HEK293 (cell line): Measurements from ENCODE around the gene UBE2G2.

Experiments
- CTCF ChIA-PET: fragments of 350-600 bp; formaldehyde crosslinking; extraction: SDS; loops from one replicate; lab custom pipeline; 2021; ENCODE audit warnings: antibody characterized with exemption; lab: Yijun Ruan, JAX
- POLR2A ChIA-PET: fragments of 300-600 bp; formaldehyde crosslinking; extraction: SDS; loops from one replicate; lab custom pipeline; 2020; ENCODE audit warnings: antibody characterized with exemption, inconsistent platforms; lab: Yijun Ruan, JAX
- H3K27ac ChIP-seq: fragments of 200-500 bp; sonication (Bioruptor generic); 2 replicates; pipeline ENCODE4 v1.5.1; 2014; ENCODE audit warnings: low read depth, low read length, control low read depth, inconsistent platforms; ENCODE audit errors: extremely low read depth
- H3K36me3 ChIP-seq, 2 experiments: fragments of 200-500 bp in 1 of 2; sonication (Bioruptor generic) in 1 of 2; 1 replicate in 1 of 2; 2 replicates in 1 of 2; pipeline ENCODE4 v1.5.1; 2014 to 2017; ENCODE audit warnings: inconsistent platforms in 2 of 2, low read length in 2 of 2; ENCODE audit not compliant: control insufficient read depth in 2 of 2, insufficient read depth in 1 of 2
- H3K4me1 ChIP-seq: fragments of 200-500 bp; sonication (Bioruptor generic); 2 replicates; pipeline ENCODE4 v1.5.1; 2014; ENCODE audit warnings: mild to moderate bottlenecking, low read length, inconsistent platforms; ENCODE audit not compliant: control insufficient read depth, insufficient read depth
- H3K4me3 ChIP-seq: 2 replicates; pipeline ENCODE4 v1.5.1; 2011; ENCODE audit warnings: low read depth, mild to moderate bottlenecking, control low read depth, low read length, moderate library complexity
- H3K9me3 ChIP-seq: fragments of 200-500 bp; sonication (Bioruptor generic); 2 replicates; pipeline ENCODE4 v1.5.1; 2014; ENCODE audit warnings: low read depth, low read length, inconsistent platforms; ENCODE audit not compliant: control insufficient read depth, insufficient read depth
- EGR2 ChIP-seq: fragments of 450-650 bp; formaldehyde crosslinking; IDR thresholded peaks from 2 replicates; pipeline ENCODE4 v1.5.1; 2016; ENCODE audit warnings: low read depth, missing biosample characterization, missing genetic modification characterization
- GLIS1 ChIP-seq: fragments of 450-650 bp; formaldehyde crosslinking; IDR thresholded peaks from 2 replicates; pipeline ENCODE4 v1.5.1; 2016; ENCODE audit warnings: missing biosample characterization, missing genetic modification characterization
- GLIS2 ChIP-seq: fragments of 450-650 bp; formaldehyde crosslinking; IDR thresholded peaks from 2 replicates; pipeline ENCODE4 v1.5.1; 2016; ENCODE audit warnings: missing biosample characterization, missing genetic modification characterization
- IKZF3 ChIP-seq: fragments of 450-650 bp; IDR thresholded peaks from 2 replicates; pipeline ENCODE4 v1.5.0; 2018; ENCODE audit warnings: missing biosample characterization, mild to moderate bottlenecking, missing genetic modification characterization, moderate library complexity
- PRDM10 ChIP-seq: fragments of 450-650 bp; formaldehyde crosslinking; IDR thresholded peaks from 2 replicates; pipeline ENCODE4 v1.5.1; 2016; ENCODE audit warnings: missing biosample characterization, missing genetic modification characterization
- SALL2 ChIP-seq: fragments of 450-650 bp; formaldehyde crosslinking; IDR thresholded peaks from 2 replicates; pipeline ENCODE4 v1.5.0; 2017; ENCODE audit warnings: missing biosample characterization, mild to moderate bottlenecking, missing genetic modification characterization, borderline replicate concordance
- ZFHX2 ChIP-seq: fragments of 450-650 bp; formaldehyde crosslinking; conservative IDR thresholded peaks from 2 replicates; pipeline ENCODE4 v1.5.1; 2016; ENCODE audit warnings: missing biosample characterization, missing genetic modification characterization
- ZNF112 ChIP-seq: fragments of 450-650 bp; formaldehyde crosslinking; IDR thresholded peaks from 2 replicates; pipeline ENCODE4 v1.5.0; 2017; ENCODE audit warnings: missing biosample characterization, missing genetic modification characterization
- ZNF146 ChIP-seq: fragments of 450-650 bp; formaldehyde crosslinking; IDR thresholded peaks from 2 replicates; pipeline ENCODE4 v1.5.1; 2016; ENCODE audit warnings: missing biosample characterization, missing genetic modification characterization
- ZNF169 ChIP-seq: fragments of 450-650 bp; formaldehyde crosslinking; IDR thresholded peaks from 2 replicates; pipeline ENCODE4 v1.5.1; 2016; ENCODE audit warnings: missing biosample characterization, missing genetic modification characterization
- ZNF175 ChIP-seq: fragments of 450-650 bp; formaldehyde crosslinking; IDR thresholded peaks from 2 replicates; pipeline ENCODE4 v1.5.1; 2016; ENCODE audit warnings: missing biosample characterization, missing genetic modification characterization
- ZNF362 ChIP-seq: fragments of 450-650 bp; formaldehyde crosslinking; IDR thresholded peaks from 2 replicates; pipeline ENCODE4 v1.5.1; 2016; ENCODE audit warnings: missing biosample characterization, missing genetic modification characterization
- ZNF416 ChIP-seq: fragments of 450-650 bp; formaldehyde crosslinking; IDR thresholded peaks from 2 replicates; pipeline ENCODE4 v1.5.1; 2016; ENCODE audit warnings: missing biosample characterization, missing genetic modification characterization
- ZNF423 ChIP-seq: fragments of 450-650 bp; formaldehyde crosslinking; IDR thresholded peaks from 2 replicates; pipeline ENCODE4 v1.5.1; 2016; ENCODE audit warnings: missing biosample characterization, missing genetic modification characterization
- ZNF426 ChIP-seq: fragments of 450-650 bp; formaldehyde crosslinking; IDR thresholded peaks from 2 replicates; pipeline ENCODE4 v1.5.1; 2017; ENCODE audit warnings: missing biosample characterization, missing genetic modification characterization, mild to moderate bottlenecking, inconsistent platforms, moderate library complexity
- ZNF501 ChIP-seq: fragments of 450-650 bp; formaldehyde crosslinking; IDR thresholded peaks from 2 replicates; pipeline ENCODE4 v1.5.1; 2016; ENCODE audit warnings: missing biosample characterization, missing genetic modification characterization
- ZNF544 ChIP-seq: fragments of 450-650 bp; formaldehyde crosslinking; IDR thresholded peaks from 2 replicates; pipeline ENCODE4 v1.5.0; 2017; ENCODE audit warnings: missing biosample characterization, missing genetic modification characterization
- ZNF645 ChIP-seq: fragments of 450-650 bp; formaldehyde crosslinking; IDR thresholded peaks from 2 replicates; pipeline ENCODE4; 2016; ENCODE audit warnings: missing biosample characterization, missing genetic modification characterization
- ZNF677 ChIP-seq: fragments of 450-650 bp; IDR thresholded peaks from 2 replicates; pipeline ENCODE4 v1.5.0; 2018; ENCODE audit warnings: missing biosample characterization, mild to moderate bottlenecking, missing genetic modification characterization, moderate library complexity
- ZSCAN30 ChIP-seq: fragments of 450-650 bp; IDR thresholded peaks from 2 replicates; pipeline ENCODE4 v1.5.1; 2018; ENCODE audit warnings: missing biosample characterization, mild to moderate bottlenecking, missing genetic modification characterization, moderate library complexity
- TF ChIP-seq, protein P1 (sequence below): fragments of 450-650 bp; formaldehyde crosslinking; IDR thresholded peaks from 2 replicates; pipeline ENCODE4 v1.5.1; 2016; ENCODE audit warnings: missing biosample characterization, missing genetic modification characterization

Gene UBE2G2

GRCh38 chr21:44847261-44848056 is 45.8 kb upstream of the UBE2G2 start:
- Histone ChIP-seq H3K9me3 (no peaks in the 10 kb centered on the region), H3K27ac (no peak overlapping the region), H3K36me3 (peaks cover 0 to 39% of the 10 kb centered on the region in 2 experiments; a peak in 2 of 3 replicates), H3K4me1 (no peaks in the 10 kb centered on the region), H3K4me3 (no peak overlapping the region)
- POLR2A ChIA-PET: interaction anchor here (0.6 kb wide), 1 partner anchor 26 kb away, joined by 3 read pairs; no protein-coding TSS in a partner anchor
- TF ChIP-seq IKZF3 (tag by site-specific recombination) (no peak), ZFHX2 (tag by site-specific recombination) (peak; percentile 67), EGR2 (peak; percentile 44; the same call in 1 of the 2 replicates)
- CTCF ChIA-PET: interaction anchor here (1.8 kb wide), 1 partner anchor 47 kb away, joined by 8 read pairs; no protein-coding TSS in a partner anchor

DNA sequence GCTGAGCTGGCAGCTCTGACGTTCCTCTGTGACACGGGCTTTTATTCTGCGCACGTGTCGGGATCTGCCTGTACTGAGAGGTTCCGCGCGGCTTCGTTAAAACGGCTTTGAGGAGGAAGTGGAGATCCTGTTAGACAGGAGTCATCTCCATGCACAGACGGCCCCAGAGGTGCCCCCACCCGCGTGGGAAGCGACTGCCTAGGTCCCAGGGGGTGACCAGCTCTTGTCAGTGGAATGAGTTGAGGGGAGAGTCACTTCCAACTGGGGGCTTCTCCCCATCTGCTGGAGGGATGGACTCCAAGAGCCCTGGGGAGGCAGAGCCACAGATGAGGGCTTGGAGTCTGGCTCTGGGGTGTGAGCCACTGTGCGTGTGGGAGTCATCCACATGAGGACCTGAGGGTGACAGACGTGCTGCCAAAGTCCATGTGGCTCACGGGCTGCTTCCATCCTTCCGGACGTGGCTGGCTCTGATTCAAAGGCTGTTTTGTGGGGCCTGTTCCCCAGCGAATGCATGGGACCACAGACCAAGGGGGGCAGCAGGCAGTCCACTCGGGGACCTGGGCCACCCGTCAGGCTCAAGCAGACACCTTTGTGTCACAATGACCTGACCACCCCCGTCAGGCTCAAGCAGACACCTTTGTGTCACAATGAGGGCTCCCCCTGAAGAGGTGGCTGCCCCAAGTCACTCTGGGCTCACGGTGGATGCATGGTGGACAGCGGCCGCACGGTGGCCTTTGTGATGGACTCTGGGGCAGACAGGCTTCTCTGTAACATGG is 45.1 kb upstream of the UBE2G2 start:
- TF ChIP-seq ZNF426 (tag by site-specific recombination) (no peak), GLIS2 (tag by site-specific recombination) (0 out of 2 replicates have a peak, but pooled peaks have one; percentile 26)
- TF ChIP-seq, all 188 proteins: peak for 1
- H3K4me1 ChIP-seq: no peaks in the 10 kb centered on the region
- ChIA-PET CTCF (interaction anchor here (0.8 to 1.8 kb wide), 4 partner anchors 9 to 86 kb away, joined by 3 to 8 read pairs (median 3); no protein-coding TSS in a partner anchor), POLR2A (interaction anchor here (1.3 kb wide), 1 partner anchor 27 kb away, joined by 5 read pairs; the partner anchor contains the start of gene PTTG1IP)
- H3K36me3 ChIP-seq: peaks cover 0 to 32% of the 10 kb centered on the region in 2 experiments; a peak in 2 of 3 replicates
- H3K27ac ChIP-seq: no peak overlapping the region
- no peak overlapping the region for H3K4me3 ChIP-seq
- H3K9me3 ChIP-seq: no peaks in the 10 kb centered on the region

DNA sequence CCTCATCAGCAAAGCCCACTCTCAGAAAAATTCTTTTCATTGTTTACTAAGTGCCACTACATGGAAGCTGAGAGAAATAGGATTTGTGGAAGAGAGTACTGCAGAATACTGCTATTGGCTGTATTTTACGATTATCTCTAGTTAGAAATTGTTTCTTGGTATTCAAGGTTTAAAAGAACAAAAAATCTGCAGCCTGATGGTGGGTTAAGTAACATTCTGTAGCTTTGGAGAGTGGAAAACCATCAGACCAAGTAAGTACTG is 44.5 kb upstream of the UBE2G2 start:
- CTCF ChIA-PET: interaction anchor here (0.7 to 1.8 kb wide), 5 partner anchors 9 to 1031 kb away, joined by 3 to 8 read pairs (median 3); no protein-coding TSS in a partner anchor
- no peaks in the 10 kb centered on the region for H3K4me1 ChIP-seq
- no peak overlapping the region for H3K4me3 ChIP-seq
- no peak overlapping the region; the same call in 1 of the 2 replicates for H3K27ac ChIP-seq
- no peaks in the 10 kb centered on the region for H3K9me3 ChIP-seq
- H3K36me3 ChIP-seq: peaks cover 0 to 27% of the 10 kb centered on the region in 2 experiments; a peak in 2 of 3 replicates
- POLR2A ChIA-PET: interaction anchor here (1.3 kb wide), 1 partner anchor 27 kb away, joined by 5 read pairs; the partner anchor contains the start of gene PTTG1IP
- TF ChIP-seq, protein P1, sequence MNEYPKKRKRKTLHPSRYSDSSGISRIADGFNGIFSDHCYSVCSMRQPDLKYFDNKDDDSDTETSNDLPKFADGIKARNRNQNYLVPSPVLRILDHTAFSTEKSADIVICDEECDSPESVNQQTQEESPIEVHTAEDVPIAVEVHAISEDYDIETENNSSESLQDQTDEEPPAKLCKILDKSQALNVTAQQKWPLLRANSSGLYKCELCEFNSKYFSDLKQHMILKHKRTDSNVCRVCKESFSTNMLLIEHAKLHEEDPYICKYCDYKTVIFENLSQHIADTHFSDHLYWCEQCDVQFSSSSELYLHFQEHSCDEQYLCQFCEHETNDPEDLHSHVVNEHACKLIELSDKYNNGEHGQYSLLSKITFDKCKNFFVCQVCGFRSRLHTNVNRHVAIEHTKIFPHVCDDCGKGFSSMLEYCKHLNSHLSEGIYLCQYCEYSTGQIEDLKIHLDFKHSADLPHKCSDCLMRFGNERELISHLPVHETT (tag by site-specific recombination): no peak
- TF ChIP-seq ZNF112 (tag by site-specific recombination) (no peak), ZNF416 (tag by site-specific recombination) (no peak), ZNF501 (tag by site-specific recombination) (no peak), ZNF169 (tag by site-specific recombination) (no peak), ZNF146 (tag by site-specific recombination) (no peak), ZNF423 (no peak), SALL2 (tag by site-specific recombination) (no peak), ZSCAN30 (tag by site-specific recombination) (no peak), ZNF544 (tag by site-specific recombination) (no peak), ZNF677 (tag by site-specific recombination) (no peak), ZNF362 (tag by site-specific recombination) (no peak), ZNF175 (tag by site-specific recombination) (no peak), PRDM10 (no peak), ZNF645 (tag by site-specific recombination) (no peak), GLIS1 (tag by site-specific recombination) (no peak)
